Measurements from ENCODE around the gene ZNF143.
A peak's percentile ranks its signal among the peaks of the same experiment; 100 is the strongest.
"Not testable (repeated sequence)": the region's sequence is repeated elsewhere in the genome, so short reads cannot be mapped to it uniquely, and the experiment has no call there.

The ZNF143 gene

GRCh38 chr11:9460322-9461062 is at the start of gene ZNF143:
Gene ZNF143 (plus strand): TSS chr11:9461012. CDS start chr11:9471309, 10,297 bp downstream.
- DNase-seq = peak; percentile 100

GRCh38 chr11:9428706-9429105 is 32.1 kb upstream of the ZNF143 start:
- no peak for DNase-seq

GRCh38 chr11:9438611-9439010 is 22.2 kb upstream of the ZNF143 start:
- no peak for DNase-seq

- DNase-seq = no peak
Observed at GRCh38 chr11:9446230-9446629, 14.6 kb upstream of the ZNF143 start.

GRCh38 chr11:9448576-9449352 is 12.0 kb upstream of the ZNF143 start:
- no peak for DNase-seq

- DNase-seq = not testable (repeated sequence)
Observed at GRCh38 chr11:9452023-9452422, 8.8 kb upstream of the ZNF143 start.

- DNase-seq = no peak
Observed at GRCh38 chr11:9455722-9456121, 5.1 kb upstream of the ZNF143 start.

- peak; percentile 52 for DNase-seq
Observed at GRCh38 chr11:9459667-9460321, 1.0 kb upstream of the ZNF143 start.

GRCh38 chr11:9461063-9461759 is 399 bp downstream of the ZNF143 start:
- peak; percentile 85 for DNase-seq

GRCh38 chr11:9461760-9462134 is 935 bp downstream of the ZNF143 start:
- peak; percentile 46 for DNase-seq

- DNase-seq = no peak
Observed at GRCh38 chr11:9462172-9462799, 1.5 kb downstream of the ZNF143 start.

- DNase-seq = no peak
Observed at GRCh38 chr11:9462806-9463537, 2.2 kb downstream of the ZNF143 start.

GRCh38 chr11:9470765-9471164 is 10.0 kb downstream of the ZNF143 start:
- no peak for DNase-seq

GRCh38 chr11:9473408-9473807 is 12.6 kb downstream of the ZNF143 start:
- DNase-seq = no peak

GRCh38 chr11:9479899-9480298 is 19.1 kb downstream of the ZNF143 start:
- no peak for DNase-seq

- no peak for DNase-seq
Observed at GRCh38 chr11:9489080-9489765, 28.4 kb downstream of the ZNF143 start.

GRCh38 chr11:9490376-9490775 is 29.6 kb downstream of the ZNF143 start:
- DNase-seq = no peak

GRCh38 chr11:9493492-9493891 is 32.7 kb downstream of the ZNF143 start:
- no peak for DNase-seq

- no peak for DNase-seq
Observed at GRCh38 chr11:9494316-9494715, 33.5 kb downstream of the ZNF143 start.

- no peak for DNase-seq
Observed at GRCh38 chr11:9495803-9496514, 35.1 kb downstream of the ZNF143 start.

All from CD4-positive, alpha-beta T cell treated with Interleukin-17A for 1 hour (primary cell).